GM19372 (cell line): Measurements from ENCODE around the gene RPE.

Experiments
- ATAC-seq: cut with Tn5 transposase; IDR thresholded peaks from one replicate; pipeline ENCODE4 v1.9.1; 2021; ENCODE audit warnings: mild to moderate bottlenecking, low read depth, moderate library complexity; ENCODE audit not compliant: unreplicated experiment

RPE gene

DNA sequence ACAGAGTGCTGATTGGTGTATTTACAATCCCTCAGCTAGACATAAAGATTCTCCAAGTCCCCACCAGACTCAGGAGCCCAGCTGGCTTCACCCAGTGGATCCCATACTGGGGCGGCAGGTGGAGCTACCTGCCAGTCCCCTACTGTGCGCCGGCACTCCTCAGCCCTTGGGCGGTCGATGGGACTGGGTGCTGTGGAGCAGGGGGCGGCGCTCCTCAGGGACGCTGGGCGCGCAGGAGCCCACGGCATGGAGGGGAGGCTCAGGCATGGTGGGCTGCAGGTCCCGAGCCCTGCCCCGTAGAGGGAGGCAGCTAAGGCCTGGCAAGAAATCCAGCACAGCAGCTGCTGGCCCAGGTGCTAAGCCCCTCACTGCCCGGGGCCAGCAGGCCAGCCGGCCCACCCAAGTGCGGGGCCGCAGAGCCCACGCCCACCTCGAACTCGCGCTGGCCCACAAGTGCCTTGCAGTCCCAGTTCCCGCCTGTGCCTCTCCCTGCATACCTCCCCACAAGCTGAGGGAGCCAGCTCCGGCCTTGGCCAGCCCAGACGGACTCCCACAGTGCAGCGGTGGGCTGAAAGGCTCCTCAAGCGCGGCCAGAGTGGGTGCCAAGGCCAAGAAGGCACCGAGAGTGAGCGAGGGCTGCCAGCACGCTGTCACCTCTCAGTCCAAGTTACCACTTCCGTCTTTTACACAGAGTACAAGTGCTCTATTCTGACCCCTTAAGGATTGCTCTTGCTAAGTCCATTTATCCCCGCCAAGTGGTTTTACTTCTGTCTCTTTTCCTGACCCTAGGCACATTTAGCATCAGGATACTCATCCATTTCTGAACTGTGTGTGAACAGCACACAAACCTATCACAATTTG, 1.7 kb upstream of the RPE start:
- no peak for ATAC-seq

GRCh38 chr2:210003359-210003758, 921 bp downstream of the RPE start:
- no peak for ATAC-seq

DNA sequence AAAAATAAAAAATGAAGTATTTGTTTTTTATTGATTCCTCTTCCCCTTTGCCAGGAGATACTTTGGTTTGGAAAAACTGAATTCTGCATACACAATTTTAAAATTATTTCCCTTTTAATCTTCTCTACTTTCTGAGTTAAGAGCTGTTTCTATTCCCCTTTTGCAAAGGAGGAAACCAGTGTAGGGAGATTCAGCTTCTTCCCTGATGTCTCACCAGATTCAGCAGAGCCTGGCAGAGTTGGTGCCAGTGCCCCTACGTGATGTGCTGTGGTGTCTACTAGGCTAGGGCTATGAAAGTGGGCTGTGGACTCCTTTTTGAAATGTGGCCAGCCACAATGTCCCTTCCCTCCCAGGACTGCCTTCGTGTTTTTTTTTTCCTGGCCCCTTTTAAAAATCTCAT, 2.4 kb downstream of the RPE start:
- ATAC-seq = no peak

- no peak for ATAC-seq
Measured at GRCh38 chr2:210007895-210008294, 5.5 kb downstream of the RPE start.

DNA sequence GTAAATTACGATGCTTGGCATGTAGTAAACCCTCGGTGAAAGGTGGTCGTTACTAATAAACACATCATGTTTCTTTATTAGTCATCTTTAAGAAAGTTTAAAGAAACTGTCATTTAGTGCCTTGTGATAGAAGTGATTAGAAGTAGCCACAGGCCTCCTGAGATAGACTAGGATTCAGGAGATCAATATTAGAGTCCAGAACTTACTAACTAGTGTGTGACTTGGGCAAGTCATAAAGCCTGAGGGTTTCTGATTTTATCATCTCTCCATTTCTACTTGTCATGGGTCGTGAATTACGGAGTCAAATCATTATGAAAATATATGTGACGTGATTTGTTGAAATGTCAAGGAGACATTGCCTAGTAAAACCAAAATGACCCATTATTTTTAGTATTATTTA, 6.7 kb downstream of the RPE start:
- no peak for ATAC-seq

GRCh38 chr2:210009896-210010295, 7.5 kb downstream of the RPE start:
- no peak for ATAC-seq

DNA sequence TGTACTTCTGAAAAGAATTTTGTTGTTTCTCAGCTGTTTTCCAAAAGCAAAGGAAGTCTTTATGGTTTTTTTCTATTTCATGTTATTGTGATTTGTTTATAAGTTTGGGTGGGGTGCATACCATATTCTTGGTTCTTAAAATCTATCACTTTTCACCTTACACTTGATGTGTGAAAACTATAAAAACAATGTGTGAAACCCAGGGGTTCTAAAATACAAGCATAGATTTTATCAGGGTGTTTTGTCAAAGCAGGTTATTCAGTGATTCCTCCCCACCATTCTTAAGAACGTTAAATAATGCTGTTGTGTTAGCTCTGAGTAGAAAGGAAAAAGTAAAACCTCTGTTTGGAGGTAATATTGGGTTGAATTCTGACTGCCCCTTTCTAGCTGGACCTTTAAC, 17.7 kb downstream of the RPE start:
- no peak for ATAC-seq

- ATAC-seq = no peak
Measured at GRCh38 chr2:210022824-210023223, 20.4 kb downstream of the RPE start.

DNA sequence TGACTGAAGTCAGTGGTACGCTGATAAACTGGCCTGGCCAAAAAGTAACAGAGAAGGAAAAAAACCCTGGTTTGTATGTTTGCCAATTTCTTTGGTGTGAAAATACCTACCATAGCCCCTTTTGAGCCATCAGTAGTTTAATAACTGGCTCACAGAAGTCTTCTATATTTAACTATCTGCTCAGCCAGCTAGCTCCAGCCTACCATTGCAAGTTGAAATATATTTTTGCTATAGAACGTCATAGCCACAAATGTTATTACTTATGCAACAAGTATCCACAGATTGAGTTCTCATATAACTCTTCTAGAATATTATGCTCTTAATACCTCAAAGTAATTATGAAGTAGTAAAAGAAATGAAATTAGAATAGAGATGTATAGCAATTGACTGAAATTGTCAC, 25.2 kb downstream of the RPE start:
- no peak for ATAC-seq

GRCh38 chr2:210028178-210028577, 25.7 kb downstream of the RPE start:
- ATAC-seq = no peak

- no peak for ATAC-seq
Measured at GRCh38 chr2:210034087-210034683, 31.7 kb downstream of the RPE start.

DNA sequence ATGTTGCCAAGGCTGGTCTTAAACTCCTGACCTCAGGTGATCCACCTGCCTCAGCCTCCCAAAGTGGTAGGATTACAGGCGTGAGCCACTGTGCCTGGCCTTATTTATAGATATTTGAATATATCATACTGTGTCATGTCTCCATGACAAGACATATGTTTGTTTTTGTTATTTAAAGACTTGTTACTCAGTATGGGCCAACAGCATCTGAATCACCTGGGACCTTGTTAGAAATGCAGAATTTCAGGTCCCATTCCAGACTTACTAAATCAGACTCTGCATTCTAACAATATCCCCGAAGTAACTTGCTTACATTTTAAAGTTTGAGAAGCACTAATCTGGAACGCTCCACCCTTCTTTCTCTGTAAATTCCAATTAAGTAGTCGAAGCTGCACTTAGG, 33.2 kb downstream of the RPE start:
- no peak for ATAC-seq

DNA sequence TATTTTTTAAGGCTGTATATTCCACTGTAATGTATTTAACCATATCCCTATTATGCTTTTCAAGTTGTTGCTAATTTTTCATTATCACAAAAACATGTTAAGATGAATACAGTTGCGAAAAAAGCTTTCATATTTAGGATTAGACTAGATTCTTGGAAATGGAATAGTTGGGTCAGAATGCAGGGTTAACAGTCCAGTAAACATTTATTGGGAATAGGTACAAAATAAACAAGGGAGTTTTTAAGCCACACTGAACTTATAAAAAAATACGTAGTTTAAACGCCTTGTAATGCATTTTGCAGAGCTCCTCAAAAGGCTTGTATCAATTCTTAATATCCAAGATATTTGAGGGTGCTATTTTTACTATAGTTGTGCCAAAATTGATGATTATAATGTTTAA, 35.6 kb downstream of the RPE start:
- ATAC-seq = no peak

GRCh38 chr2:210046851-210047500, 44.5 kb downstream of the RPE start:
- no peak for ATAC-seq

DNA sequence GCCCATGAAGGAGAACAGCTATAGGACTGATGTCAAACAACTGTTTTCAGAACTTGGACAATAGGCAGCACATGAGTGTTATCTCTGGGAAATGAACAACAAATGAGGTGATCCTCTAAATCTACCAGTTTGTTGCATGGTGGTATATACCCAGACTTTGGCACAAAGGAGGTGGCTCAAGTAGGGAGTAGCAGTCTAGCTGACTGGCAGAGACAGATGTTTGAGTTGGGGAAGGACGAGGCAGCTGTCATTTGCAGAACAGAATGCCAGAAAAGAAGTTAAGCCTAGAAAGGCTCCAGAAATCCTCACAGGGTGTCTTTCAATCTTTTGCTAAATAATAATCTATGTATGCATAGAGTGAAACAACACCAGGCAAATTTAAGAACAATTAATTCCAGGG, 47.4 kb downstream of the RPE start:
- ATAC-seq = no peak

GRCh38 chr2:210050885-210051284, 48.4 kb downstream of the RPE start:
- ATAC-seq = no peak

DNA sequence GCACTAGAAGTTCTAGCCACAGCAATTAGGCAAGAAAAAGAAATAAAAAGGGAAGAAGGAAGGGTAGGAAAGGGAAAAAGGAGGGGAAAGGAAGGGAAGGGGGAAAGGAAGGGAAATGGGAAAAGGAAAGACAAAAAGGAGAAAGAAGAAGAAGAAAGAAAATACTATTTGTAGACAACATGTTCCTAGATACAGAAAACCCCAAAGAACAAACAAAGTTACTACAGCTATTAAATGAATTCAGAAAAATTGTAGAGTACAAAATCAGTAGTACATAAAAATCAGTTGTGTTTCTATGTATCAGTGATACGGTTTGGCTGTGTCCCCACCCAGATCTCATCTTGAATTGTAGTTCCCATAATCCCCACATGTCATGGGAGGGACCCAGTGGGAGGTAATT, 52.3 kb downstream of the RPE start:
- no peak for ATAC-seq

DNA sequence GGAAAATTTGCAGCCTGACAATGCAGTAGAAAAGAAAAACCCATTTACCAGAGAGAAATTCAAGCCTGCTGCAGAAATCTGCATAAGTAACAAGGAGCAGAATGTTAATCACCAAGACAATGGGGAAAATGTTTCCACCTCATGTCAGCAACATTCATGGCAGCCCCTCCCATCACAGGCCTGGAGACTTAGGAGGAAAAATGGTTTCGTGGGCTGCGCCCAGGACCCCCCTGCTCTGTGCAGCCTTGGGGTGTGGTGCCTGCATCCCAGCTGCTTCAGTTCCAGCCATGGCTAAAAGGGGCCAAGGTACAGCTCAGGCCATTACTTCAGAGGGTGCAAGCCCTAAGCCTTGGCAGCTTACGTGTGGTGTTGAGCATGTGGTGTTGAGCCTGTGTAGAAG, 53.4 kb downstream of the RPE start:
- no peak for ATAC-seq

GRCh38 chr2:210063306-210063705, 60.9 kb downstream of the RPE start:
- ATAC-seq = no peak
